Trophoblast cell (in vitro differentiated cells and primary cell): ENCODE results near the gene UBE2G2.

Experiments
- DNase-seq, 2 donors: peaks; one replicate each; pipeline ENCODE4 v3.0.0-alpha.2; 2016
- H2AFZ ChIP-seq: 2 replicates; pipeline ENCODE4 v1.6.1; 2013; ENCODE audit warnings: low read length, moderate library complexity, mild to moderate bottlenecking; ENCODE audit not compliant: insufficient read depth, poor library complexity
- H2AK5ac ChIP-seq: 2 replicates; pipeline ENCODE4 v1.6.1; 2013; ENCODE audit warnings: mild to moderate bottlenecking, low read length
- H2BK120ac ChIP-seq: 2 replicates; pipeline ENCODE4 v1.6.1; 2013; ENCODE audit warnings: low read length, mild to moderate bottlenecking, moderate library complexity; ENCODE audit not compliant: insufficient read depth, poor library complexity
- H2BK12ac ChIP-seq: 2 replicates; pipeline ENCODE4 v1.6.1; 2013; ENCODE audit warnings: mild to moderate bottlenecking, low read length, moderate library complexity
- H2BK5ac ChIP-seq: 2 replicates; pipeline ENCODE4 v1.6.1; 2013; ENCODE audit warnings: low read length, low read depth, moderate library complexity, mild to moderate bottlenecking; ENCODE audit not compliant: poor library complexity
- H3K14ac ChIP-seq: 2 replicates; pipeline ENCODE4 v1.6.1; 2013; ENCODE audit warnings: mild to moderate bottlenecking, low read length
- H3K18ac ChIP-seq: 2 replicates; pipeline ENCODE4 v1.6.1; 2013; ENCODE audit warnings: mild to moderate bottlenecking, low read length
- H3K23ac ChIP-seq: 2 replicates; pipeline ENCODE4 v1.6.1; 2013; ENCODE audit warnings: low read length
- H3K27ac ChIP-seq: 2 replicates; pipeline ENCODE4 v1.5.1; 2013; ENCODE audit warnings: low read depth, mild to moderate bottlenecking, inconsistent platforms, low read length, moderate library complexity
- H3K27me3 ChIP-seq: 2 replicates; pipeline ENCODE4 v1.6.1; 2013; ENCODE audit warnings: inconsistent platforms, mild to moderate bottlenecking, low read length, moderate library complexity; ENCODE audit not compliant: insufficient read depth
- H3K36me3 ChIP-seq, 2 experiments: 1 replicate in 1 of 2; 2 replicates in 1 of 2; pipeline ENCODE4 v1.6.1; 2013; ENCODE audit warnings: low read length in 2 of 2, mild to moderate bottlenecking in 2 of 2, moderate library complexity in 1 of 2; ENCODE audit not compliant: insufficient read depth in 2 of 2, control insufficient read depth in 1 of 2
- H3K4ac ChIP-seq: 2 replicates; pipeline ENCODE4 v1.6.1; 2013; ENCODE audit warnings: low read depth, mild to moderate bottlenecking, low read length, moderate library complexity
- H3K4me1 ChIP-seq, 2 experiments: 1 replicate in 1 of 2; 2 replicates in 1 of 2; pipeline ENCODE4 v1.6.1; 2013; ENCODE audit warnings: low read length in 2 of 2, mild to moderate bottlenecking in 2 of 2, moderate library complexity in 1 of 2; ENCODE audit not compliant: insufficient read depth in 2 of 2, control insufficient read depth in 1 of 2
- H3K4me2 ChIP-seq: 2 replicates; pipeline ENCODE4 v1.6.1; 2013; ENCODE audit warnings: inconsistent platforms, mild to moderate bottlenecking, low read length, moderate library complexity
- H3K4me3 ChIP-seq: 2 replicates; pipeline ENCODE4 v1.5.1; 2013; ENCODE audit warnings: mild to moderate bottlenecking, low read depth, low read length, inconsistent platforms
- H3K79me1 ChIP-seq: one replicate; pipeline ENCODE4 v1.6.1; 2013; ENCODE audit warnings: low read length
- H3K79me2 ChIP-seq: 2 replicates; pipeline ENCODE4 v1.6.1; 2013; ENCODE audit warnings: low read length, mild to moderate bottlenecking; ENCODE audit not compliant: control insufficient read depth, insufficient read depth, poor library complexity
- H3K9ac ChIP-seq: 2 replicates; pipeline ENCODE4 v1.6.1; 2013; ENCODE audit warnings: mild to moderate bottlenecking, low read length
- H3K9me3 ChIP-seq: 2 replicates; pipeline ENCODE4 v1.6.1; 2013; ENCODE audit warnings: low read depth, mild to moderate bottlenecking, control low read depth, inconsistent platforms, low read length; ENCODE audit not compliant: insufficient read depth
- H4K12ac ChIP-seq: 2 replicates; pipeline ENCODE4 v1.6.1; 2013; ENCODE audit warnings: low read depth, mild to moderate bottlenecking, low read length, moderate library complexity
- H4K8ac ChIP-seq: 2 replicates; pipeline ENCODE4 v1.6.1; 2013; ENCODE audit warnings: low read depth, mild to moderate bottlenecking, low read length, moderate library complexity
- H4K91ac ChIP-seq: one replicate; pipeline ENCODE4 v1.6.1; 2013; ENCODE audit warnings: low read depth, mild to moderate bottlenecking, low read length, moderate library complexity
- whole genome bisulfite sequencing: extraction: QIAGEN DNeasy Blood & Tissue Kit; methylation state at CpG from one replicate; pipeline ENCODE4 v1.1.7; 2013; ENCODE audit warnings: missing lambda C conversion rate; ENCODE audit not compliant: insufficient read length, insufficient coverage; ENCODE audit errors: extremely low coverage; 5-methylcytosine and 5-hydroxymethylcytosine counted together

Gene UBE2G2

DNA sequence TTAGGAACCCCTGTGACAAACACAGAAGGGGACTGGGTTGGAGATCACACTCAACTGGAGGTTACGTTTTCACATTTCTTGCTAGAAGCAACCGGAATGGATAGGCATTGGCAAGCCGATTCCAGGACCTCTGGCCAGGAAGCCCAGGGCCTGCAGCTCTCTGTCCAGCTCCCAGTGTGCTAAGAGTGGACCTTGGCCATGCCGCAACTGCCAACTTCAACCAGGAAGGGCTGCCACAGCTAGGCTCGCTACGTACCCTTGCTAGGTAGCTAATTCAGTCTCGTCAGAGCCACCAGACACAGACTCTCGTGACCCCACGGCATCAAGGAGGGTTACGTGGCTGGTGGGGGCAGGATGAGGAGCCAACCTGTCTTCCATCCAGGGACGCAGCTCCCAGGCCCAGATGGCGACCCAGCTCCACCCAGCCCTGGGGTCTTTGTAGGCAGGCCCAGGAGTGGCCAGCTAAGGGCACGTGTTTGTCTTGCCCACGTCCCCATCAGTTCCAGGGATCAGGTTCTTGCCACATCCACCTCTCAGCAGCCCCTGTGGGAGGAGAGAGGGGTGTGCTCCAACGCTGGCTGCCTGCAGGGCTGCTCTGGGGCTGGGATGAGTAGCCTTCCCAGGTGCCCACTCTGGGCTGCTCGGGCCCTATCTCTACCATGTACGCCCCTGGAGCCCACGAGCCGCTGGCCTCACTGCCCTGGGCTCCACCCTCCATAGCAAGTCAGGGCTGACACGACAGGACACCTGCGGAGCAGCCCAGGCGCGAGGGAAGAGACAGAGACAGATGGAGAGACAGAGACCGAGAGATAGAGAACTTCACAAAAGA is 39.2 kb downstream of the UBE2G2 start:
- no peak overlapping the region for H3K14ac ChIP-seq
- no peaks in the 10 kb centered on the region for H3K36me3 ChIP-seq
- H4K91ac ChIP-seq: no peak overlapping the region
- no peak overlapping the region for H3K27ac ChIP-seq
- no peak overlapping the region for H2BK120ac ChIP-seq
- WGBS: no CpG with 5 or more reads among the region's 24 CpGs
- H3K4me2 ChIP-seq: no peak overlapping the region
- H2AFZ ChIP-seq: no peak overlapping the region
- H3K79me2 ChIP-seq: no peaks in the 10 kb centered on the region
- peaks cover 10 to 11% of the 10 kb centered on the region in 2 experiments for H3K4me1 ChIP-seq
- no peak overlapping the region for H3K9ac ChIP-seq
- DNase-seq: no peak
- no peak overlapping the region for H3K4me3 ChIP-seq
- H2BK12ac ChIP-seq: no peak overlapping the region
- no peak overlapping the region for H2BK5ac ChIP-seq
- H3K4ac ChIP-seq: no peak overlapping the region
- peaks cover 3% of the 10 kb centered on the region for H3K9me3 ChIP-seq
- no peak overlapping the region for H4K12ac ChIP-seq
- no peak overlapping the region for H3K23ac ChIP-seq
- no peak overlapping the region for H2AK5ac ChIP-seq
- H3K27me3 ChIP-seq: no peaks in the 10 kb centered on the region
- no peak overlapping the region for H4K8ac ChIP-seq
- peaks cover 3% of the 10 kb centered on the region for H3K79me1 ChIP-seq
- H3K18ac ChIP-seq: no peak overlapping the region

DNA sequence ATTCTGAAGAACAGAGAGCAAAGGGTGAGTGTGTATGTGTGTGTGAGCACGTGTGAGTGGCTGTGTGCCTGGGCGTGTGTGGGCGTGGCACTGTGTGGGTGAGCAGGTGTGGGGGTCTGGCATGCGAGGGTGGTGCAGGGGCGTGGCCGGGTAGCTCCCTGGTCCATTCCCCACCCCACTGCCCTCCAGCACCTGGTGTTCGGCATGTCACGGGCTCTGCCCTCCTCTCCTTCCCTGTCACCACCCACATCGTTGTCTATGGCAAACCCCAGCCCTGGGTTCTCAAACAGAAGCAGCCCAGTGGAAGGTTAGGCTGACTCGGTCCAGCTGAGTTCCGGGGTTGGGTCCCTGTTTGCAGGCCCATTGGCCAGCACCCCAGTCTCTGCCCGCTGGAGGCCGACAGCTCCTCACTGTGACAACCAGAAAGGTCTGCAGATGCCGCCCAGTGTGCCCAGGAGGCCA is 39.8 kb downstream of the UBE2G2 start:
- peaks cover 10% of the 10 kb centered on the region in 2 experiments for H3K4me1 ChIP-seq
- H2BK12ac ChIP-seq: no peak overlapping the region
- H4K8ac ChIP-seq: no peak overlapping the region
- no peak overlapping the region for H4K12ac ChIP-seq
- peaks cover 3% of the 10 kb centered on the region for H3K79me1 ChIP-seq
- no peaks in the 10 kb centered on the region for H3K27me3 ChIP-seq
- no peaks in the 10 kb centered on the region for H3K79me2 ChIP-seq
- H2BK120ac ChIP-seq: no peak overlapping the region
- DNase-seq: no peak
- no peak overlapping the region for H3K4ac ChIP-seq
- H3K14ac ChIP-seq: no peak overlapping the region
- no peak overlapping the region for H2AFZ ChIP-seq
- H3K9ac ChIP-seq: no peak overlapping the region
- H3K9me3 ChIP-seq: peaks cover 3% of the 10 kb centered on the region
- H3K23ac ChIP-seq: no peak overlapping the region
- H3K4me2 ChIP-seq: no peak overlapping the region
- H2BK5ac ChIP-seq: no peak overlapping the region
- H4K91ac ChIP-seq: no peak overlapping the region
- WGBS: no CpG with 5 or more reads among the region's 14 CpGs
- H3K27ac ChIP-seq: no peak overlapping the region
- H3K4me3 ChIP-seq: no peak overlapping the region
- no peaks in the 10 kb centered on the region for H3K36me3 ChIP-seq
- H2AK5ac ChIP-seq: no peak overlapping the region
- no peak overlapping the region for H3K18ac ChIP-seq

DNA sequence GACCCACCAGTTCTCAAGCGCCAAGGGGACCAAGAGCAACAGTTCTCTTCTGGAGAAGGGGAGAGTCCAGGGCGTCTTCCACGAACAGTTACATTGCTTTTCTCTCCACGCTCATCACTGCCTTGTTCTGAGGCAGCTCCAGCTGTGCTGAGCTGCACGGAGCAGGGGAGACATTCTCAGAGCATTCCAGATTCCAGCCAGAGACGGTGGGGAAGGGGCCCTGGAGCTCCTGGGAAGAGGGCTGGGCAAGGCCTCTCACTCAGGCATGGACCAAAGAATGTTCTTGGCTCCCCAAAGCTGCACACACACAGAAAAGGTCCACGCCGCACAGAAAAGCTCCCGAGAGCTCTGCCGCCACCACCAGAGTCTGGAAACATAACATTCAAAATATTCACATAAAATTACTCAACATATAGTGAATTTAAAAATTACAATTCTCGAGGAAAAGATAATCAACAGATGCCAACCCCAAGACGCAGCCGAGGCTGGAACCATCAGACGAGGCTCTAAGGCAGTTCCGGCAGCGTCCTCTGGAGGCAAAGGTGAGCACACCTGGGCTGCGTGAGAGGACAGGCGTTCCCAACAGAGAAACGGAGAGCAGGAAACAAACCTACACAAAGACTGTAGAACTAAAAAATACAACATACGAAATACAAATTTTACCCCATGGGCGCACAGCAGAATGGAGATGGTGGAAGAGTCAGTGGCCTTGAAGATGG is 40.5 kb downstream of the UBE2G2 start:
- Histone ChIP-seq H3K27me3 (no peaks in the 10 kb centered on the region), H3K4me2 (no peak overlapping the region), H2AK5ac (no peak overlapping the region), H3K23ac (no peak overlapping the region), H4K12ac (no peak overlapping the region), H3K9me3 (peaks cover 3% of the 10 kb centered on the region), H3K79me1 (peaks cover 3% of the 10 kb centered on the region), H3K9ac (no peak overlapping the region), H2BK12ac (no peak overlapping the region), H3K4me3 (no peak overlapping the region), H3K36me3 (no peaks in the 10 kb centered on the region), H4K91ac (no peak overlapping the region), H2BK5ac (no peak overlapping the region), H2BK120ac (no peak overlapping the region), H4K8ac (no peak overlapping the region), H2AFZ (no peak overlapping the region), H3K79me2 (no peaks in the 10 kb centered on the region), H3K14ac (no peak overlapping the region), H3K4me1 (peaks cover 6 to 7% of the 10 kb centered on the region in 2 experiments), H3K4ac (no peak overlapping the region), H3K18ac (no peak overlapping the region), H3K27ac (no peak overlapping the region)
- DNase-seq: peak in 1 of 2 donors; percentile 41
- no CpG with 5 or more reads among the region's 21 CpGs for WGBS

DNA sequence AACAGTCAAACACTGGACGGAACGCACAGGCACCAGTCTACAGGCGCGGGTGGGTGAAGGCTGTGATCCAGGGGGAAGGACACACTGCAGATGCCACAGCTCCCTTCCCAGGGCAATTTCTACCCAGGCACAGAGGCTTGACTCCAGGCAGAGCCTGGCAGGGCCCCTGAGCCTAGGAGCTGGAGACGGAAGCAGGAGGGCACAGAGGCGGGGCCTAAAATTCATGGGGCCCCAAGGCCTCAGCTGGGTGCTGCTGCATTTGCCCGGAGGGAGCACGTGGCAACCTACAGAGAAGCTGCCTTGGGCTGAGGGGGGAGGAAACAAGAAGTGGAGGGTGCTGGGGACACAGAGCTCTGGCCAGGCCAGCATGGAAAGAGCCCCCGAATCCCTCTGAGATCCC is 41.2 kb downstream of the UBE2G2 start:
- WGBS: no CpG with 5 or more reads among the region's 9 CpGs
- H3K4me1 ChIP-seq: no peaks in the 10 kb centered on the region
- peaks cover 7% of the 10 kb centered on the region for H3K9me3 ChIP-seq
- H2BK120ac ChIP-seq: no peak overlapping the region
- H3K9ac ChIP-seq: no peak overlapping the region
- no peak overlapping the region for H3K27ac ChIP-seq
- H2AFZ ChIP-seq: no peak overlapping the region
- no peak overlapping the region for H3K23ac ChIP-seq
- H3K14ac ChIP-seq: no peak overlapping the region
- H3K36me3 ChIP-seq: no peaks in the 10 kb centered on the region
- H2BK5ac ChIP-seq: no peak overlapping the region
- no peaks in the 10 kb centered on the region for H3K27me3 ChIP-seq
- no peak overlapping the region for H4K8ac ChIP-seq
- no peak overlapping the region for H3K18ac ChIP-seq
- H3K79me1 ChIP-seq: no peaks in the 10 kb centered on the region
- H4K91ac ChIP-seq: no peak overlapping the region
- no peak overlapping the region for H3K4ac ChIP-seq
- no peak overlapping the region for H2AK5ac ChIP-seq
- no peak overlapping the region for H3K4me3 ChIP-seq
- no peak for DNase-seq
- no peak overlapping the region for H3K4me2 ChIP-seq
- H3K79me2 ChIP-seq: no peaks in the 10 kb centered on the region
- H2BK12ac ChIP-seq: no peak overlapping the region
- H4K12ac ChIP-seq: no peak overlapping the region
